Gastrocnemius medialis (tissue), 4 donors: ENCODE measurements around the gene FALEC.

ENCODE experiments used
- CTCF ChIP-seq, 5 experiments: fragments of 450-650 bp in 3 of 5; fragments of 200-600 bp in 2 of 5; sonication (generic) in 2 of 5; IDR thresholded peaks in 4 of 5; conservative IDR thresholded peaks in 1 of 5; 1 replicate in 4 of 5; 2 replicates in 1 of 5; pipeline ENCODE4 v1.5.1; 2016 to 2019; ENCODE audit warnings: antibody characterized with exemption in 5 of 5, mild to moderate bottlenecking in 3 of 5, moderate library complexity in 3 of 5
- POLR2A ChIP-seq, 2 donors: fragments of 450-650 bp; IDR thresholded peaks; one replicate each; pipeline ENCODE4 v1.6.1; 2017; ENCODE audit warnings: antibody characterized with exemption in 2 of 2, mild to moderate bottlenecking in 2 of 2, moderate library complexity in 2 of 2

- TF ChIP-seq CTCF (IDR thresholded peaks at IDR 0.05 in 4 of 5, conservative IDR thresholded peaks at IDR 0.05 in 1 of 5) = no peak
- no peak for TF ChIP-seq POLR2A (IDR thresholded peaks at IDR 0.05)
Measured at GRCh38 chr1:150507912-150508864, 7.4 kb upstream of the FALEC start, which contains the start of gene ECM1.
